MCF 10A (cell line): Measurements from ENCODE around the gene TKT. TPM values are rescaled to one million over a fixed set of nuclear protein-coding genes. Genes with fewer than 3 reads are reported as not detected.
"Not testable (repeated sequence)": the region's sequence is repeated elsewhere in the genome, so short reads cannot be mapped to it uniquely, and the experiment has no call there.

ENCODE experiments used
- BruUV-seq: library from RNA; stranded (reverse); fragments of 400-500 nt; replicated peaks from 2 replicates; lab custom pipeline; 2021; lab: Mats Ljungman, UMichigan
- CTCF ChIA-PET: fragments of 300-600 bp; sonication (Branson Sonifier 250); formaldehyde crosslinking; extraction: SDS; loops from one replicate; lab custom pipeline; 2021; ENCODE audit warnings: antibody characterized with exemption, inconsistent platforms; lab: Yijun Ruan, JAX
- POLR2A ChIA-PET: fragments of 300-600, 350-650 bp; sonication (Branson Sonifier 250); formaldehyde crosslinking; extraction: SDS; loops from one replicate; lab custom pipeline; 2020; ENCODE audit warnings: antibody characterized with exemption, inconsistent platforms; lab: Yijun Ruan, JAX
- DNase-seq: peaks from one replicate; pipeline ENCODE4 v3.0.0-alpha.2; 2018; ENCODE audit not compliant: unreplicated experiment
- H3K27ac Mint-ChIP-seq: one replicate; pipeline ENCODE4 v1.8.0; 2022; ENCODE audit warnings: mild to moderate bottlenecking, low read depth, mixed read lengths; ENCODE audit not compliant: unreplicated experiment
- H3K27me3 Mint-ChIP-seq: one replicate; pipeline ENCODE4 v1.8.0; 2022; ENCODE audit warnings: mixed read lengths; ENCODE audit not compliant: insufficient read depth, unreplicated experiment
- H3K36me3 Mint-ChIP-seq: one replicate; pipeline ENCODE4 v1.8.0; 2022; ENCODE audit warnings: mild to moderate bottlenecking, moderate library complexity, mixed read lengths; ENCODE audit not compliant: insufficient read depth, unreplicated experiment
- H3K4me1 Mint-ChIP-seq: one replicate; pipeline ENCODE4 v1.8.0; 2022; ENCODE audit warnings: mixed read lengths; ENCODE audit not compliant: insufficient read depth, unreplicated experiment
- H3K4me3 Mint-ChIP-seq: one replicate; pipeline ENCODE4 v1.8.0; 2022; ENCODE audit warnings: mild to moderate bottlenecking, moderate library complexity, mixed read lengths; ENCODE audit not compliant: unreplicated experiment
- H3K9me3 Mint-ChIP-seq: one replicate; pipeline ENCODE4 v1.8.0; 2022; ENCODE audit warnings: mixed read lengths; ENCODE audit not compliant: unreplicated experiment
- CTCF ChIP-seq: fragments of 200-600 bp; IDR thresholded peaks from one replicate; pipeline ENCODE4 v1.8.0; 2022; ENCODE audit warnings: antibody characterized with exemption, mild to moderate bottlenecking; ENCODE audit not compliant: unreplicated experiment
- intact Hi-C: fragments of 100-400 bp; cut with micrococcal nuclease; formaldehyde crosslinking; loops from 2 replicates; pipeline ENCODE4 v1.14.1; 2022
- total RNA-seq: library from RNA; stranded (reverse); gene quantifications from 2 replicates; pipeline ENCODE4 v1.2.3, GENCODE V29; 2022

TKT gene
- total RNA-seq, 1 experiment from 2014 or later = 326 TPM

GRCh38 chr3:53254509-53255422 is 1.1 kb downstream of the TKT start:
- peak; percentile 85 for DNase-seq
- no peaks in the 10 kb centered on the region for H3K9me3 Mint-ChIP-seq
- peaks cover 15% of the 10 kb centered on the region for H3K36me3 Mint-ChIP-seq
- ChIA-PET CTCF (interaction anchor here (0.6 to 4.0 kb wide), 8 partner anchors 9 to 126 kb away, joined by 3 to 18 read pairs (median 3); no protein-coding TSS in a partner anchor), POLR2A (interaction anchor here (0.6 to 5.5 kb wide), 12 partner anchors 9 to 892 kb away, joined by 3 to 62 read pairs (median 4); partner anchors contain the start of genes DCP1A, PRKCD and RFT1)
- no peak for TF ChIP-seq CTCF
- no peaks in the 10 kb centered on the region for H3K27me3 Mint-ChIP-seq
- H3K27ac Mint-ChIP-seq = peak overlapping the region; percentile 67
- no TSS peak for BruUV-seq
- intact Hi-C loops = loop anchor here (2.0 kb wide), 1 partner anchor 16 kb away; no protein-coding TSS in a partner anchor
- peak overlapping the region; percentile 95 for H3K4me3 Mint-ChIP-seq
- H3K4me1 Mint-ChIP-seq = peaks cover 24% of the 10 kb centered on the region

GRCh38 chr3:53253707-53254508 is 1.9 kb downstream of the TKT start:
- peak; percentile 49 for DNase-seq
- BruUV-seq = TSS peak; percentile 26

GRCh38 chr3:53252947-53253322 is 2.9 kb downstream of the TKT start:
- BruUV-seq, intact Hi-C loops, H3K9me3 Mint-ChIP-seq, H3K27me3 Mint-ChIP-seq: not testable (repeated sequence)
- peak; percentile 42 for DNase-seq
- peak overlapping the region; percentile 89 for H3K27ac Mint-ChIP-seq
- peak overlapping the region; percentile 95 for H3K4me3 Mint-ChIP-seq
- peaks cover 27% of the 10 kb centered on the region for H3K4me1 Mint-ChIP-seq
- ChIA-PET CTCF (interaction anchor here (0.6 to 4.0 kb wide), 4 partner anchors 33 to 119 kb away, joined by 3 to 18 read pairs (median 6); no protein-coding TSS in a partner anchor), POLR2A (interaction anchor here (0.7 to 5.5 kb wide), 4 partner anchors 9 to 242 kb away, joined by 3 to 62 read pairs (median 26); partner anchors contain the start of gene CACNA1D)
- H3K36me3 Mint-ChIP-seq = peaks cover 18% of the 10 kb centered on the region

More at GRCh38 chr3:53253707-53254508, 1.9 kb downstream of the TKT start:
- H3K9me3 Mint-ChIP-seq = no peaks in the 10 kb centered on the region
- CTCF ChIA-PET = interaction anchor here (0.6 to 4.0 kb wide), 8 partner anchors 10 to 125 kb away, joined by 3 to 18 read pairs (median 4); no protein-coding TSS in a partner anchor
- H3K4me1 Mint-ChIP-seq = peaks cover 20% of the 10 kb centered on the region
- H3K27me3 Mint-ChIP-seq = no peaks in the 10 kb centered on the region
- no peak overlapping the region for H3K27ac Mint-ChIP-seq
- POLR2A ChIA-PET = interaction anchor here (0.5 to 5.5 kb wide), 15 partner anchors 8 to 291 kb away, joined by 3 to 62 read pairs (median 4); partner anchors contain the start of genes CACNA1D, DCP1A, PRKCD and RFT1
- intact Hi-C loops = loop anchor here (2.0 kb wide), 1 partner anchor 15 kb away; no protein-coding TSS in a partner anchor
- H3K4me3 Mint-ChIP-seq = peak overlapping the region; percentile 95
- H3K36me3 Mint-ChIP-seq = peaks cover 15% of the 10 kb centered on the region
- no peak for TF ChIP-seq CTCF
